HTR-8/SVneo (cell line): Measurements from ENCODE around the gene DNLZ.

Source experiments
- DNase-seq: peaks from one replicate; pipeline ENCODE4 v3.0.0; 2011; ENCODE audit warnings: low spot score, mixed read lengths; ENCODE audit not compliant: insufficient read length
- FAIRE-seq: peaks from 2 replicates; lab custom pipeline; 2011; peaks lifted over from hg19 to GRCh38; lab: Jason Lieb, UNC

Gene DNLZ

DNA sequence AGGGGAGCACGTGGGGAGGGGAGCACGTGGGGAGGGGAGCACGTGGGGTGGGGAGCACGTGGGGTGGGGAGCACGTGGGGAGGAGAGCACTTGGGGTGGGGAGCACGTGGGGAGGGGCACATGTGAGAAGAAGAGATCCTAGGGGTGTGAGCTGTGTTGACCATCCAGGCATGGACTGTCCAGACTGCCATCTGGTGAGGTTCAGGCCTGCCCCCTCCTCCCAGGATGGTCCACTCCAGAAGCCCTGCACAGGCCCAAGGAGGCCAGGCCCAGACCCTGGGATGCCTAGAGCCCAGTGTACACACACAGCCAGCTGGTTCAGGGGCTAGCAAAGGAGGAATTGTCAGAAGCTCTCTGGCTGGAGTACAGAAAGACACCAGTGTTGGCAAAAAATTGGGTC is 34.1 kb upstream of the DNLZ start:
- DNase-seq = no peak
- FAIRE-seq = no peak

DNA sequence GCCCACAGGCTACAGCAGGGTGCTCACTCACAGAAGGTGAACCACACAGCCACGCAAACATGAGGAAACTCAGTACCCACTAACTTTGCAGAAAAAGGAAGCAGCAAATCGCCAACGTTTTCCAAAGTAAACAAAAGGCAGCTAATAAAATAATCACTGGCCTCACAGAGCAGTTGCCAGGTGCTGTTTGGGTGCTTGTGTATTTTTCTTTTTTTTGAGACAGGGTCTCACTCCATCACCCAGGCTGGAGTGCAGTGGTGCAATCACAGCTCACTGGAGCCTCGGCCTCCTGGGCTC is 32.6 kb upstream of the DNLZ start:
- DNase-seq (no peak), FAIRE-seq (no peak)

DNA sequence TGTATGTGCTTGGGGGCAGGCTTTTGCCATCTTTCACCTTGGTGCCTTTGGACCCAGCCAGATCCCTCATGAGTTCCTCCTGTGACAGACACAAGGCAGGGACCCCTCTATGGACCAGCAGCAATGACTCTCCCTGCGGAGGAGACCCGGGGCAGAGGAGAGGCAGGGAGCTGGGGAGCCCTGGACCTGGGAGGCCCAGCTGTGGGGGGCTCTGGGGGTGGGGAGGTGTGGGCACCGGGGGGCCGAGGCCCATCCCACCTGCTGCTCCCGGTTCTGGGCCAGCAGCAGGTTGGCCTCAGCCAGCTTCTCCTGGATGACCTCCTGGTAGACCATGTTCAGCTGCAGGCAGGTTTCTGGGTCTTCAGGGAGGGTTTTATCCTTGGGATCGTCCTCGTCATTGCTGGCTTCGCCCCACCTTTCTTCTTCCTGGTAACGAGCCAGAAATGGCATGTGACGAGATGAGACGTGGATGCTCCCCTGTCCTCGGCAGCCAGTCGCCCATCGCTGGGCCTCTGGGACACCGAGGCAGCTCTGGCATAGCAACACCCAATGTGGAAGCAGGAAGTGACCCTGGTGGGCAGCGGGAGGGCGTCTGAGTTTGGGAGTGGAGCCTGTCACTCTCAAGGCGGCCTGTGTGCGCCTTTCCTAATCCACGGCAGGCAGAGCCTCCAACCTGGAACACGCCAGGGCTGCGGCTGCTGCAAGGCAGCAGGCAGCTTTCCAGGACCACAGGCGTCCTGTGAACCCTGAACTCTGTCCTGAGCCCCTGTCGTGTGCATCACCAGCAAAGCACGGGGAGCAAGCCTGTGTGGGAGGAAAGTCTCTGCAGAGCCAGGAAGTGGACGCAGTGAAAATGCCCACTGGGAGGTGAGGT is 32.0 kb upstream of the DNLZ start:
- no peak for FAIRE-seq
- no peak for DNase-seq

DNA sequence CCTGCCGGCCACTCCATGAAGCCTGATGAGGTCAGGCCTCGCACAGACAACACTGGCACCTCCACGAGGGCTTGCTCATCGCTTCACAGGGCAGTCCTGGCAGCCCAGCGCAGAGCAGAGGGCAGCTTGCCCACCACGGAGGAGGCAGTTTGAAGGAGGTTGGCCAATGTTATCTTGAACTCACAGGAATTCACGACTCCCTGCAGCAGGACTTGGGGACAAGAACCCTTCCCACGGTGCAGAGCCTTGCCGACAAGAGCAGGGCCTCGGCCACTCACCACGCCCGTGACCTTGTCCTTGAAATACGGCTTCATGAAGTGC is 31.4 kb upstream of the DNLZ start:
- FAIRE-seq (no peak), DNase-seq (no peak)

DNA sequence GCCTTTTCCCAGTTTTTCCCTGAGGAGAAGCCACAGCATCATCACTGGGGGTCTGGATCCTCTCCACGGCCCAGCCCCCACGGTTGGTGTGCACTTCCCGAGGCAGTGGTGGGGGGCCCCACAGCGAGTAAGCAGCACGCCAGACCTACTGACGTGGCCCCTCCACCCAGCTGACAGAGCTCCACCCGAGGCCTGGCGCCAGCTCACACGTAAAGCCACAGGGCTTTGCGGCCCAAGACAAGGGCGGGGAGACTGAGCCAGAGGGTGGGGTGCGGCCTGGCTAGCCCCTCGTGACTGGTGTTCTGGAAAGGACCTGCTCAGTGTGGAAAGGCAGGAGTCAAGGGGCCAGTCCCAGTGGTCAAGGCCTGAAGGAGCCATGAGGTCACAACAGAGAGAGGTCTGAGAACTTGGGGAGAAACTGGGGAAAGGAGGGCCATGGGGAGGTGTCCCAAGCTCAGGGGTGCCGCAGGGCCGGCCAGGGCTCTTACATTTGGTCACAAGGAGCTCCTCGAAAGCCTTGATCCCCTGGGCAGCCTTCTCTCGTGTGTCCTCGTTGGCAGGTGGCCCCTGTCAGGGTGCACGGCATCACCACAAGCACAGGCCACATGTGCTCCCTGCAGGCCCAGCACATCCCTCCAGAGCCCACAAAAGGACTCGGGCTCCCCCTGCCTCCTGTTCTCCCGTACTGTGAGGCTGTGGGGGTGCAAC is 30.9 kb upstream of the DNLZ start:
- FAIRE-seq (no peak), DNase-seq (no peak)

DNA sequence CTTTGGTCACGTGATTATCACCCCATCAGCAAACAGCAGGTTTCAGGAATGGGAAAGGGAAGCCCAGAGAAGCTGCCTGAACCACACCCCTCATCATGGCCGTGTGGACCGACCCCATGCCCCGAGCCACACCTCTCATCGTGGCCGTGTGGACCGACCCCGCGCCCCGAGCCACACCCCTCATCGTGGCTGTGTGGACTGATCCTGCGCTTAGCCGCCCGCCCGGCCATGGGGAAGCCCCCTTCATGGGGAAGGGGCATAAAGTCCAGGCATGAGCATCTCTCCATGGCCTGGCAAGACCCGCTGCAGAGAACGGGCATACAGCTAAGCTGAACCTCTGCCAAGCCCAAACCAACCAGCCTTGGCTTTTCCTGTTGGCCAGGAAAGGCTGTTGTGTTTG is 30.0 kb upstream of the DNLZ start:
- DNase-seq (no peak), FAIRE-seq (no peak)

DNA sequence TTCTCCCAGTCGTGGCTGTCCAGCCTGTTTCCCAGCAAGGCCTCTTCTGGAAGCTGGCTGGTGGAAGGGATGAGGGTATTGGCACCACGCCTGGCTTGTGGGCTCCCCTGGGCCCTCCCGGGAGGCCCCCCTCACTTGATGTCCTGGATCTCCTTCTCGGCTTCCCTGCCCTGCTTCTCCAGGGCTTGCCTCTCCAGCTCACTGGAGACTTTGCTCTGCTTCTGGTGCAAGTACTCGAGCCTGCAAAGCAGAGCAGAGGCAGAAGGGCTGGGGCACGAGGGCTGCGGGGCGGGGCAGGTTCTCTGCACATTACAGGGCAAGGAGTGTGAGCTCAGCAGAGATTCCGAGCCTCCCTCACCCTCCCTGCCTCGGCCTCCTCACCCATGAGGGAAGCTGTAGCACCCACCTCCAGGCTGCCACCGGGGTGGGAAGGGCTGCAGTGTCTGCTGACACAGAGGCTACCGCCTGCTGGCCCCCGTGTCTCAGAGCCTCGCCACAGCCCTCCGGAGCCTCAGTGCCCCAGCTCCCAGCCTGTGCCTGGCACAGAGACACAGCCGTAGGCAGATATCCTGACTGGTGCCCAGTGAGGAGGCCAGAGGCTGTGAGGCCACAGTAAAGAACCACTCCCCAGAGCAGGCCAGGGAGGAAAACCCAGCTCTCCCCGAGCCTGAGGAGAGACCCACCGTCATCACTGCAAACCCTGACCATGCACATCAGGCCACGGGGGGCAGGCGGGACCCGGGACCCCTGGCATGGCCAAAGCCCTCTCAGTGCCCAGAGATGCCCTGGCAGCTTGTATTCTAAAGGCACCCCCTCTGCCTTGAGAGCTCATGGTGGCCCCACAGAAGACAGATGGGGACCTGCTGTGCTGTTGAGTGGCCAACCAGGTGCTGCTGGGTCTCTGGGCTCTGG is 29.2 kb upstream of the DNLZ start:
- DNase-seq (no peak), FAIRE-seq (no peak)

DNA sequence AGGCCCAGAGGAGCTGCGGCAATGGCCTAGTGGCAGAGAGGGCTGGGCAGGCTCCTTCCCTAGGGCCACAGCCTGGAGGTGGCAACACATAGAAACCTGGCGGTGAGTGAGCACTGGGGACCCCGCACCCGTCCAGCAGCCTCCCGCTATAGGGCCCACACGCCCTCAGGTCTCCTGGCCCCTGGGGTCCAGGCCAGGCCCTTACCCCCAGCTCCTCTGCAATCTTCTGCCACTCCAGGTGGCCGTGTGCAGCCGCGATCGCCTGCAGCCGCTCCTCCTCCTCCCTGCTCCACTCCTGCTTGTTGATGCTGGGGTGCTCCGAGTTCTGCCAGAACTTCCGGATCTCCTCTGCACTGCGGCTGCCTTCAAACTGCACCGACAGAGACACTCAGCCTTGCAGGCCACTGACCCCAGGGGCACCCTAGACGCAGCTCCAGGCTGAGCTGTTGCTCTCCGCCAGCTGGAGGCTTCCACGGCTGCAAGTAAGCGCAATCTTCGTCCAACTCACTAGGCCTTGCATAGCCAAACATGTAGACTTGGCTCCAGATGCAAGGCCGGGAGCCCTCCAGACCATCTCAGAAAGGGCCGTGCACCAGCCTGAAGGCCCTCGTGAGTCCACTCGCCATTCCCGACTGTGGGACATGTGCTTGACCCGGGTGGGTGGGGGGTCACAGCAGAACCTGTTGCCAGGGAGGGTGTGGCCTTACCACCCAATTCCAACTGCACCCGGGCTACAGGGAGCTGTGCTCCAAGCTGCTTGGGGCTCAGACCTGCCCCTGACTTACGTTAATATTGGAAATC is 28.4 kb upstream of the DNLZ start:
- FAIRE-seq (no peak), DNase-seq (no peak)

DNA sequence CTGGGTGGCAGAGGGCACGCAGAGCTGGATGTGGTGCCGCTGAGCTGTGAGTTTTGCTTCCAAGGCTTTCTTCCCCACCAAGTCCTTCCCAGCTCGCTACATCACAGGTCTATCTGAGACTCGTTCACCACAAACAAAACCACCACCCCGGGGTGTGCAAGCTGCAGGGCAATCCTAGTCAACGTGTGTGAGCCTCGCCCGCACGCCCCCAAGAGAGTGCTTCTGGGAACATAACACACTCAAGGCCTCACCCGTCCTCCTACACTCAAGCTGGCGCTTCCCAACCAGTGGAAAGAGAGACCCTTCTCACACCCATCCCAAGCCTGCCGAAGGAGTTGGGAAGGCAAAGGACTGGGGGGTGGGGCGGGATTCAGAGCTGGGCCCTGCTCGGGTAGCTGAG is 25.9 kb upstream of the DNLZ start:
- FAIRE-seq = no peak
- DNase-seq = no peak

DNA sequence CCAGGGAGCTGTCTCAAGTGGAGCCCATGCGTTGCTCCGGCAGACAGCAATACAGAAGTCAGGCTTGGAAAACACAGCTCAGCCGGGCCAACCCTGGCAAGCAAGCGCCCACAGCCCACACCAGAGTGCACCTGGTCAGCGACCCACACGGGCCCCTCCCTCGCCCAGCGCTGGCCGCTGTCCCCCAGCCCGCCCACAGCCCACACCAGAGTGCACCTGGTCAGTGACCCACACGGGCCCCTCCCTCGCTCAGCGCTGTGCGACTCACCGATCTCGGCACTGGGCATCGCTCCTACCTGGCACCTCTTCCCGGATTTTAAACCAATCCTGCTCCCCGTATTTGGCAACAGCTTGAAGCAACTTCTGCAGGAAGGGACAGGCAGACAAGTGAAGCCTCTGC is 23.7 kb upstream of the DNLZ start:
- FAIRE-seq = no peak

DNA sequence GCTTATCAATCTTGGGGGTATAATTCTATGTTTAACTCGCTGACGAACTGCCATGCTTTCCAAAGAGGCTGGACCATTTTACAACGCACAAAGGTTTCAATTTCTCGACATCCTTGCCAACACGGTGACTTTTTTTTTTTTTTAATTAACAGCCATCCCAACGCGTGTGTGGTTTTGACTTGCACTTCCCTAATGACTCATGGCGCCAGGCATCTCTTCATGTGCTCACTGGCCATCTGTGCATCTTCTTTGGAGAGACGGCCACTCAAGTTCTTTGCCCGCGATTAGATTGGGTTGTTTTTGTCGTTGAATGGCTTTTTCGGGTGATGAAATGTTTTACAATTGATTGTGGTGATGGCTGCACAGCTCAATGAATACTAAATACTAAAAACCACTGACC is 22.5 kb upstream of the DNLZ start:
- DNase-seq = no peak
- no peak for FAIRE-seq

More for the DNA sequence above, 23.7 kb upstream of the DNLZ start:
- no peak for DNase-seq

DNA sequence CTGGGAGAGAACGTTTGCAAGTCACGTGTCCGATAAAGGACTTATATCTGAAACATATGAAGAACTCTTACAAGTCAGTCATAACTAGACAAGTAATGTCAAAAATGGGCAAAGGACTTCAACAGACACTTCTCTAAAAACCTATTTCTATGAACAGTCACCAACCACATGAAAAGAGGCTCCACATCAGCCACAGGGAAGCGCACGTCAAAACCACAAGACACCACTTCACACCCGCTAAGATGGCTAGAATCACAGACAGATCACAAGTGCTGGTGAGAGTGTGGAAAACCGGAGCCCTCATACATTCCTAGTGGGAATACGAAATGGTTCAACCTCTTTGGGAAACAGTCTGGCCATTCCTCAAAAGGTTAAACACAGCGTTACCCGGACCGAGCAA is 21.5 kb upstream of the DNLZ start:
- DNase-seq = no peak
- no peak for FAIRE-seq

DNA sequence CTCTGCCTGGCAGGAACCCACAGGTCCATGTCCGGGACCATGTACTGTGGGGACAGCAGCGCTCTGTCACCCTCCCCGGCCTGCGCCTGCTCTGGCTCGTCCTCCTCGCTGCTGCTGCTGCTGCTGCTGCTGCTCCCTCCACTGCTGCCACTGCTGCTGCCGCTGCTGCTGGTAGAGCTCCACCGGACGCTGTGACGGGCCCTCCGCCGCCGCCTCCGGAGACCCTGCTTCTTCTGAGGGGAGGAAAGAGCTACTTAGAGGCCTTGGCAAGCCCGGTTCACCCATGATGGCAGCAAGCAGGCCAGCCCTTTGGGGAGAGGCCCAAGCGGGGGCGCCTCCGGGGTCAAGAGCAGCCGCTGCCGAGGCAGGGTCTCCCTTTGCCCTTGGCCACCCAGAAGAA is 19.9 kb upstream of the DNLZ start:
- FAIRE-seq (no peak), DNase-seq (no peak)

DNA sequence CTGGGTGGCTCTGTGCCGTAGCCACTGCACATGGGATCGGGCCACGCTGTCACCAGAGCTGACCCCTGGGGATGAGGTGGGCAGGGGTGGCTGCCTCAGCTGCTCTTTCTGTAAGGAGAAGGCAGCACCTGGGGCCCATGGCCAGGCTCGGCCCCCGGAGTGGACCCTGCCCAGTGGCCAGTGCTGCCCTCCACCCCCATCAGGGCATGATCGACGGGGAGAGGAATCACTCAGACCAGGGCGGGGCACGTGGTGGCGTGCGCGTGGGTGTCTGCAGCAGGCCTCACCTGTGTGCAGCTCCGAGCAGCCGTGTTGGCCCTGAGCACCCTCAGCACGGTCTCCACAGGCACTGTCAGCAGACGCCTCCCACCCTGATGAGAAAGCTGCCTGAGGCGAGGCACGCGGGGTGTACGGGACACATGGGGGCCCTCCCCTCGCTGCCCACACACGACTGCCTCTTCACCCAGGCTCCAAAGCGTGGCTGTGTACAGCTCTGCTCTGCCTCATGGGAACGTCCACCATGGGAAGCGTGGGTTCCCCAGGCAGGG is 18.5 kb upstream of the DNLZ start:
- FAIRE-seq = no peak

DNA sequence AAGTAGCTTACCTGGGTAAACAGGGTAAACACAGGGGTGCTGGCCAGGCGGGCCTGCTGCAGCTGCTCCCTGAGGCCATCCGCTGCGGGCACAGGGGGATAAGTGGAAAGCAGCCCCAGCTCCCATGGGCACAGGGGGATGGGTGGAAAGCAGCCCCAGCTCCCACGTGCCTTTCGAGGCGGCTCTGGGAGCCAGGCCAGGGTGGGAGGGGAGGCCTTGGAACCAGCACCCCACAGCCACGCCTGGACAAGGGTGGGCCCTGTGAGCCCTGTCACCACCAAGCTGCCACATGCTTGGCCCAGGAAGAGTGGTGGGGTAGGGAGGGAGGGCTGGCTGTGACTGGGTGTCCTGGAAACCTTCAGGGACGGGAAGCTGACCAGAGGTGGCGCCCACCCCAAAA is 17.8 kb upstream of the DNLZ start:
- FAIRE-seq = no peak
- DNase-seq = no peak

More for the DNA sequence above, 18.5 kb upstream of the DNLZ start:
- no peak for DNase-seq

DNA sequence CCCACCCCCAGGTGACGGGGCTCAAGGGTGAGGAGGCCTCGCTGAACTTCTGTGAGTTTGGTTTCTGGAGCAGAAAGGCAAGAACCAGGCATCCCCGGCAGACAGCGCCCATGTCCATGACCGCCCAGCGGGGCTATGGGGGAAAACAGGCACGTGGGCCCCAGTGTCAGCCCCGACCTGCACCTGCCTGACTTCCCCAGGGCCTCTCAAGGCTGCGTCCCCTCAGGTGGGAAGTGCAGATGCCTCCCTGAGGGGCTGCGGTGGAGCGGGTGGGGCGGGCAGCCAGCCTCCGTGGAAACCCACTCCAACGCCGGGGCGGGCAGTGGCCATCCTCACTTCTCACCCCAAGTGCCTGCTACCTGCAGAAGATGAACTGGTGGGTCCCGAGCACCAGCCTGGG is 16.8 kb upstream of the DNLZ start:
- FAIRE-seq (no peak), DNase-seq (no peak)

DNA sequence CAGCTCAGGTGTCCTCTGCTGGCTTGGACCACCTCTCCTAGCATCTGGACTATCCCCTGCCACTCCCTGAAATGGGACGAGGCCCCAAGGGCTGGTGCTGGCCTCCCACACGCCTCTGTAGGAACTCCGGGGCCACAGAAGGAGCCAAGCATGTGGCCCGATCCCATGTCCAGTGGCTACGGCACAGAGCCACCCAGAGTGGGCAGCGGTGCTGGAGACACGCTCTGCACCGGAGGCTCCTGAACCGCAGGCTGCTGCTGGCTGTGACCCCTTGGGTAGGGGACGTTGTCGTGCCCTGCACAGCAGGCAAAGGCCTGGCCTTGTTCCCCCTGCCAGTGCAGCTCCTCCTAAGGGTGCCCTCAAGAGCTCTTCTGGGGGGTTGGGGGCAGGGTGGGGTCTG is 16.3 kb upstream of the DNLZ start:
- DNase-seq = no peak
- FAIRE-seq = no peak

DNA sequence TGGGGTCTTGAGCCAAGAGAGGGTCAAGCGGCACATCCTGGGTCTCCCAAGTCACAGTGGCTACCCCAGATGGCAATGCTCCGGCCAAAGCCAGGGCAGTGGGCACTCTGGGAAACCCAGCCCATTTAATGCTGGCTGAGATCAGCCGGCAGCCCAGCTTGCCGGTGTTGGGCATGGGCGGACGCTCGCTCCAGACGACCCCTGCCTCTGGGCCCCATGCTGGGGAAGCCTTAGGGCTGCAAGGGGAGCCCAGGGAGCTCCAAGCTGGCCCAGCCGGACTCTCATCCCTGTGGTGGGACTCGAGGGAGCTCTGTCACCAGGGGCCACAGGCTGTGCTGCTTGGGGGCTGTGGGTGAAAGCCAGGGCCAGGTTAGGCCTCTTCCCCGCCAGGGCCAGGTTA is 15.9 kb upstream of the DNLZ start:
- DNase-seq = no peak
- FAIRE-seq = no peak

DNA sequence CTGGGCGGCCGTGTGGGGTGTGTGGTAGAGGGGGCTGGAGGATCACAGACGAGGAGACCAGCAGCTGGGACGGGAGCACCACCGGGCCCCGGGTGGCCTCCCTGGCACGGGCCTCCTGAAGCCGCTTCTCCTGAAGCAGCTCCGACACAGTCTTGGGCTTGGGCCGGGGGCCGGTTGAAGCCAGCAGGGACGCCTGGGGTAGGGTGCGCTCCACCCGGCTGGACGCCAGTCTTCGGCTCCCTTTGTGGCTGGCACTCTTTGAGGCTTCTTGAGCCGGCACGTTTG is 15.4 kb upstream of the DNLZ start:
- FAIRE-seq = no peak
- DNase-seq = no peak
